Smooth muscle cell of the brain vasculature (primary cell): ENCODE results near the gene ETV3.

ENCODE experiments used
- DNase-seq: peaks from one replicate; pipeline ENCODE4 v3.0.0-alpha.2; 2012; ENCODE audit warnings: low read depth, low spot score

Gene ETV3

DNA sequence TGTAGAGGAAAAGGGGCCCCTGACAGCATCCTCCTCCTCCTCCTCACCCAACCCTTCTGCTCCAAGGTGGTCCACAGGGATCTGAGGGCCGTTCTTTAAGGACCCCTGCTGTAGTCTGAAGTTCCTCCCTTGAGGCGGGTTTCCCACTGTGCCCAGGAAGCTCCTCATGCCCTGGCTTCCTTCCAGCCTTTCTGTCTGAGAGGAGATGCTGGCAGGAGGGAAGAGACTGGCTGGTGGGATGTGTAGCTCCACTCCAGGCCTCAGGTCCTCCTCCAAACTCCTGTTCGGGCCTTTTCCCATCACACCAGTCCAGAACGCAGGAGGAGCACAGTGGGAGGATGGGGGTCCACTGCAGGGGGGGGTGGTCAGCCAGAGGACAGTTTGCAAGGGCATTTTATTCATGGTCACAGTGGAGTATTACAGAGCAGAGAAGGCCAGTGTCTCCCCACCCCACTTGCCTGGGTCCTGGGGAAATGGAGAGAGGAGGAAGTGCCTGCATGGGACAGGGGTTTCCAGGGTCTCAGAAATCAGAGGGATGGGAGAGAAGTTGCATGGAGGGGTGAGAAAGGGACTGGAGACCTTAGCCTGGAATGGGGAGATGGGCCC lies 46.4 kb downstream of the ETV3 start:
- DNase-seq = no peak

DNA sequence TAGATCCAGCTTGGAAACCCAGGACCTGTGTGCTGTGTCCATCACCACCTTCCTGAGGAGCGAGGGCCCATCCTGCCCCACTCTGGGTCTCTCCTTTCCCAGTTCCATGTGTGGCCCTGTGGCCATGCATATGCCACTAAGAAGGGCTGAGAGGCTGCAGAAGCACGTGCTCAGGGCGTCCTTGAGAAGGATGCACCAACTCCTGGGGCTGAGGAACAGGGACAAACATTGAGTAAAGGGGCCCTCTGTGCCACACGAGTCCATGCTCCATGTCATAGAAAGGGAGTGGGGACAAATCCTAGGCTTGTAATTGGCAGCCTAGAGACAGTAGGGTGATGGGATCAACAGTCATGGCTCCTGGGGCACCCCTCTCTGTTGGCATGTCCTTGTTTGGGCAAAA lies 47.0 kb downstream of the ETV3 start:
- DNase-seq = no peak

DNA sequence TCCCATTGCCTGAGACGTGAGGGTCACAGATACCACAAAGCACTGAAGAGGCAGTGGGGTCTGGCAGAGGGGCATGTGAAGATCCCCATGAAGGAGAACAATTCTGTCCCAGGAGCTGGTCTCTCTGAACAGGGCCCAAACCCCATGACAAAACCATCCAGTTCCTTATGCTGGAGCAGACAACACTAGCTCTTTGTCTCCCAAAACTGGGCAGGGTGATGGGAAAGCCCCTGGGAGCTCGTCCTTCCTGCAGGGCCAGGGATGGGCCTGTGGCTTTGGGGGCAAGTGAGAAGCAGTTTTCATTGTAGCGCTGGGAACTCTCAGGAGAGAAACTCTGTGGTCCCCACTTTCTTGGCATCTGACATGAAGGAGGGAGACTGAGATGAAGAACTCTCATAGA lies 47.4 kb downstream of the ETV3 start:
- DNase-seq = no peak

DNA sequence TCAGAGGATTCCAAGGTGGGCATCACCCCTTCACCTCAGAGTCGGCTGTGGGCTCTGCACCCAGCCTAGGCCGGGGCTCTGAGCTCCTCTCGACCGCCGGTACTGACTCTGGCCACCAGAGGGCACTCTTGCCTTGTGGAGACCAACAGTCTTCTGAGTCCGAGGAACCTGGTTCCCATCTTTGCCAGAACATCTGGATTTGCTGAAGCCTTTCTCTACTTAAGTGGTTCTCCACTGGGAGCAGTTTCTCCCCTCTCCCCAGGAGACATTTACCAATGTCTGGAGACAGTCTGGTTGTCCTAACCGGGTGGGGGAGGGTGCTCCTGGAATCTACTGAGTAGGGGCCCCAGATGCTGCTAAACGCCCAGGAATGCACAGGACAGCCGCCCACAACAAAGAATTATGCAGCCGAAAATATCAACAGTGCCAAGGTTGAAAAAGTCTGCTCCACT lies 48.0 kb downstream of the ETV3 start:
- peak; percentile 72 for DNase-seq

DNA sequence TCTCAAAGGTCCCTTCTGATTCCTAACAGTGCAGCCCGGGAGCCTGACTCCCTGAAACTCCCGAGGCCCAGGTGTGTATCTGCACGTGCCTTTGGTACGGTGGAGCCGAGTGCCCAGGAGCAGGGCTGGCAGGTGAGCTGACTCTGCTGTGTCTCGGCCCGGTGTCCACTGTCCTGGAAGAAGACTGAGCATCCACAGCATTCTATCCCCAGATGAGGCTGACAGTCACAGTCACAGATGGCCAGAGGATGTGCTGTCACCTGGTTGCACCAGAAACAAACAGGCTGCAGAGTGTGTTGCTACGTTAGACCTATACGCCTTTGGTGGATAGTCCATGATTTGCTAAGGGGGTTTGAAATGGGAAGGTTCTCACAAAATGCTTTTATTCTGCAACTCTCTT lies 48.4 kb downstream of the ETV3 start:
- DNase-seq = no peak

DNA sequence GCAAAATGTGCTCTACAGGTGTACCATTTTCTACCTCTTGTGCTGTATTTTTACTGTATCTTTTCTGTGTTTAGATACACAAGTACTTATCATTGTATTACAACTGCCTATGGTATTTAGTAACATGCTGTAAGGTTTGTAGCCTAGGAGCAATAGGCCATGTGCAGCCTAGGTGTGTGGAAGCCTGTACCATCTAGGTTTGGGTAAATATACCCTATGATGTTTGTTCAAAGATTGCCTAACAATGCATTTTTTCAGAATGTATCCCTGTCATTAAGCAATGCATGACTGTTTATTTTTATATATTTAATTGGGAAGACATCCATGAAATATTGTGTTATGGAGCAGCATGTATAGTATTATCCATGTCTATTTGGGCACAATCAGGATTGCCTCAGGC lies 49.6 kb downstream of the ETV3 start:
- DNase-seq = no peak

DNA sequence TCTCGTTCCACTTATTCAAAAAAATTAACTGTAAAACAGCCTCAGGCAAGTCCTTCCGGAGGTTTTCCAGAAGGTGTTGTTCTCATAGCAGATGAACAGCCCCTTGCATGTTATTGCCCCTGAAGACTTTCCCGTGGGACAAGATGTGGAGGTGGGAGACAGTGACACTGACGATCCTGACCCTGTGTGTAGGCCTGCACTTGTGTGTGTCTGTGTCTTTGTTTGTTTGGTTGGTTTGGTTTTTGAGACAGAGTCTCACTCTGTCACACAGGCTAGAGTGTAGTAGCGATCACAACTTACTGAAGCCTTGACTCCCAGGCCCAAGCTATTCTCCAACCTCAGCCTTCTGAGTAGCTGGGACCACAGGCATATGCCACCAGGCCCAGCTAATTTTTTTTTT lies 51.2 kb downstream of the ETV3 start:
- no peak for DNase-seq

DNA sequence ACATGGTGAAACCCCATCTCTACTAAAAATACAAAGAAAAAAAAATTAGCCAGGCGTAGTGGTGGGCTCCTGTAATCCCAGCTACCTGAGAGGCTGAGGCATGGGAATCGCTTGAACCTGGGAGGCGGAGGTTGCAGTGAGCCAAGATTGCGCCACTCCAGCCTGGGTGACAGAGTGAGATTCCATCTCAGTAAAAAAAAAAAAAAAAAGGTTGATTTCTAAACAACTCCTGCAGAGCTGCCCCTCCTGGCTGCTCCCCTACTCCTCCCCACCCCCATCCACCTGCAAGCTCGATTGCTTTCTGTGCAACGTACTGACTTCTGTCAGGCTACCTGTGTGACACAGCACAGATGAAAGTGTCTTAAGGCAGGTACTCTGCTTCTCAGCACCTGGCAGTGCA lies 51.9 kb downstream of the ETV3 start:
- no peak for DNase-seq

DNA sequence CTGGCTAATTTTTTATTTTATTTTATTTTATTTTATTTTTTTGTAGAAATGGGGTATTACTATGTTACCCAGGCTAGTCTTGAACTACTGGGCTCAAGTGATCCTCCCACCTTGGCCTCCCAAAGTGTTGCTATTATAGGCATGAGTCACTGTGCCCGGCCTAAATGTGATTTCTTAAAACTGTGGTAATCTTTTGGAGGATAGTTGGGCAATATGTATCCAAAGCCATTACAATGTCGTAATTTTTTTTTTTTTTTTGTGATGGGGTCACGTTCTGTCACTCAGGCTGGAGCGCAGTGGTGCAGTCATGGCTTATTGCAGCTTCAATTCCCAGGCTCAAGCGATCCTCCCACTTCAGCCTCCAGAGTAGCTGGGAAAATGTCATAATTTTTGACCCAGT lies 52.8 kb downstream of the ETV3 start:
- no peak for DNase-seq

DNA sequence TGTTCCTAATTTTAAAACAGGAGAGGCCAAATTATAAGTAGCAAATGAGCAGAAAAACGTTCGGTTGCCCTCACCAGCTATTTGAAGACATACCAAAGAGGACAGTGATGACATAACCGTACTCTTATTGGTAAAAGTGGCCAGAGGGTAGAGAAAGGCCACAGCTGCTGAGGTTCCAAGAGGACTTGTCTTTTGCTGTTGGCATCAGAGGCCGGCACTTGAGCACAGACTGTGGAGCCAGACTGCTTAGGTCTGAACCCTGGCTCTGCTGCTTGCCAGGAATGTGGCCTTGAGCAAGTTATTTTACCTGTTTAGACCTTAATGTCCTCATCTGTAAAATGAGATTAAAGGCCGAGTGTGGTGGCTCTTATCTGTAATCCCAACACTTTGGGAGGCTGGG lies 53.5 kb downstream of the ETV3 start:
- no peak for DNase-seq

DNA sequence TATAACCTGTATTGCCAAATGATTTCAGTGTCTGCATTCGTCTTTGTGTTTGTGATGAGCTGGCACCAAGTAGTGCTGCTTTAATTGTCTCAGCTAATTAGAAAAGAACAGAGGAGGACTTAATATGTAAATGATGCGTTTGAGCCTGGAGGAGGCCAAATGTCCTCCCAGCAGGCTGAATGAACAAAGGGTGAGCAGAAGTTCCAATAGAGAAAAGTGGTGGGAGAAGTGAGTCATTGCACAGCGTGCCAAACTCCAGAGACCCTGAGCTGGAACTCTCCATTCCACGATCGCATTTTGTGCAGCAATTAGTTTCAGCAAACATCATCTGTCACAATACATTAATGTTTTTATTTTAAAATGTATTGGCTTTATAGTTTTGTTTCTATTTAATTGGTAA lies 56.5 kb downstream of the ETV3 start:
- DNase-seq = no peak

DNA sequence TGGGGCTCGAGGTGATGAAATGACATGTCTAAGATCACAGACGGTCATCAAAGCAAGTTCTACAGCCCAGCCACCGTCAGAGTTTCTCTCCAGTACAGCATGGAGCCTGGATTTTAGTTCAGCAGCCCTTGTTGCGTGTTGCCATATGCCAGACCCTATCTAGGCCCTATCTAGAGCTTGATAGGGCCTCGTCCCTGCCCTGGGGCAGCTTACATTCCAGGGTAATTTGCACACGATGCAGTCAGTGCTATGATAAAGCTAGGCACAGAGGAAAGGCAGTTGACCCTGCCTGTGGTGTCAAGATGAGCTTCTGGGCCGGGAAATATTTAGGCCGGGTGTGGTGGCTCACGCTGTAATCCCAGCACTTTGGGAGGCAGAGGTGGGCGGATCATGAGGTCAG lies 57.5 kb downstream of the ETV3 start:
- DNase-seq = no peak

DNA sequence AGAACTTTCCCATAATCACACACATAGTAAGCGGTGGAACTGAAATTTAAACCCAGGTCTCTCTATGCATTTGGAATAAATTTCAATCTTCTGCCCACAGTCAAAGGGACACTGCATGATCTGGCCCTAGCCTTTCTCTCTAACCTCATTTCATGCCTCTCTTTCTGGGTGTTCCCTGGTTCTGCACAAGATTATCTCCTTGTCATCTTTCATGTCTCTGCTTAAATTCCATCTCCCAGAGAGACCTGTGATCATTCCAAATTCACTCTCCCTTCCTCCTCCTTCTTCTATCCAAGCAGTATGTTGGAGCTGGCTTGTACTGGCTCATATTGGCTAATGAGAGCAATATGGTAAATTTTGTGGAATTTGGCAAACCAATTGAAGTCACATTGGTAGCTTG lies 60.8 kb downstream of the ETV3 start:
- DNase-seq = no peak

DNA sequence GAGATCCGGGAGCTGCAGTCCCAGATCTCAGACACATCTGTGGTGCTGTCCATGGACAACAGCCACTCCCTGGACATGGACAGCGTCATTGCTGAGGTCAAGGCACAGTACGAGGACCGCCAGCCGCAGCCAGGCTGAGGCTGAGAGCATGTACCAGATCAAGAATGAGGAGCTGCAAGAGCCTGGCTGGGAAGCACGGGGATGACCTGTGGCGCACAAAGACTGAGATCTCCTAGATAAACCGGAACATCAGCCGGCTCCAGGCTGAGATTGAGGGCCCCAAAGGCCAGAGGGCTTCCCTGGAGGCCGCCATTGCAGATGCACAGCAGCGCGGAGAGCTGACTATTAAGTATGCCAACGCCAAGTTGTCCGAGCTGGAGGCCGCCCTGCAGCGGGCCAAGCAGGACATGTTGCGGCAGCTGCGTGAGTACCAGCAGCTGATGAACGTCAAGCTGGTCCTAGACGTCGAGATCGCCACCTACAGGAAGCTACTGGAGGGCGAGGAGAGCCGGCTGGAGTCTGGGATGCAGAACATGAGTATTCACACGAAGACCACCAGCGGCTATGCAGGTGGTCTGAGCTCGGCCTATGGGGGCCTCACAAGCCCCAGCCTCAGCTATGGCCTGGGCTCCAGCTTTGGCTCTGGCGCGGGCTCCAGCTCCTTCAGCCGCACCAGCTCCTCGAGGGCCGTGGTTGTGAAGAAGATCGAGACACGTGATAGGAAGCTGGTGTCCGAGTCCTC lies 64.1 kb downstream of the ETV3 start:
- DNase-seq = no peak
